ENCODE measurements around the gene SETD3. TPM values are rescaled to one million over a fixed set of nuclear protein-coding genes. Genes with fewer than 3 reads are reported as not detected.
A peak's percentile ranks its signal among the peaks of the same experiment; 100 is the strongest.

Gene SETD3
- total RNA-seq, 1 donor from 2014 or later: 47.7 TPM

GRCh38 chr14:99467336-99468078, 13.2 kb downstream of the SETD3 start:
- DNase-seq (ENCODE audit: low spot score in 2 of 2, unreplicated experiment in 2 of 2): no peak
- Mint-ChIP-seq H3K27ac (peak overlapping the region; percentile 69), H3K4me3 (no peak overlapping the region), H3K36me3 (peaks cover under 1% of the 10 kb centered on the region), H3K9me3 (no peaks in the 10 kb centered on the region), H3K27me3 (ENCODE audit: low read depth) (no peaks in the 10 kb centered on the region), H3K4me1 (peaks cover 8% of the 10 kb centered on the region)
- TF ChIP-seq, protein P1, sequence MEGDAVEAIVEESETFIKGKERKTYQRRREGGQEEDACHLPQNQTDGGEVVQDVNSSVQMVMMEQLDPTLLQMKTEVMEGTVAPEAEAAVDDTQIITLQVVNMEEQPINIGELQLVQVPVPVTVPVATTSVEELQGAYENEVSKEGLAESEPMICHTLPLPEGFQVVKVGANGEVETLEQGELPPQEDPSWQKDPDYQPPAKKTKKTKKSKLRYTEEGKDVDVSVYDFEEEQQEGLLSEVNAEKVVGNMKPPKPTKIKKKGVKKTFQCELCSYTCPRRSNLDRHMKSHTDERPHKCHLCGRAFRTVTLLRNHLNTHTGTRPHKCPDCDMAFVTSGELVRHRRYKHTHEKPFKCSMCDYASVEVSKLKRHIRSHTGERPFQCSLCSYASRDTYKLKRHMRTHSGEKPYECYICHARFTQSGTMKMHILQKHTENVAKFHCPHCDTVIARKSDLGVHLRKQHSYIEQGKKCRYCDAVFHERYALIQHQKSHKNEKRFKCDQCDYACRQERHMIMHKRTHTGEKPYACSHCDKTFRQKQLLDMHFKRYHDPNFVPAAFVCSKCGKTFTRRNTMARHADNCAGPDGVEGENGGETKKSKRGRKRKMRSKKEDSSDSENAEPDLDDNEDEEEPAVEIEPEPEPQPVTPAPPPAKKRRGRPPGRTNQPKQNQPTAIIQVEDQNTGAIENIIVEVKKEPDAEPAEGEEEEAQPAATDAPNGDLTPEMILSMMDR (IDR thresholded peaks at IDR 0.05; ENCODE audit: unreplicated experiment): no peak

DNA sequence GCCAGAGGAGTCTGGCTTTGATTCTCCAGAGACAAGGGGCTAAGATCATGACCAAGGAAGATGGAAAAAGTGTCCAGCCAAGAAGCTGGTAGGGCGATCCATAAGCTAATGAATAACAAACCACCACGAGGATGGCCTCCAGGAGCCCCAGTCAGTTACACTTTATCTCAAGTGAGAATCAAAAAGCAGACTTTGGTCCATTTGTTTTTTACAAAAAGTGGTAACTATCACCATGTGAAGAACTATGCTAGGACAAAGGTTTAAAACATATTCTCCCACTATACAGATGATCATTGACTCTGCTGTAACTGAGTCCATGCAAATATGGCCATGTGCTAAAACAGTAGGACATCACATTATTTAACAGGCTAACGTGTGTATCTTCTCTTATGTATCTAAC, 13.9 kb downstream of the SETD3 start:
- no peak overlapping the region for H3K4me3 Mint-ChIP-seq
- no peak overlapping the region for H3K27ac Mint-ChIP-seq
- H3K27me3 Mint-ChIP-seq (ENCODE audit: low read depth): no peaks in the 10 kb centered on the region
- peaks cover 6% of the 10 kb centered on the region for H3K36me3 Mint-ChIP-seq
- peaks cover 8% of the 10 kb centered on the region for H3K4me1 Mint-ChIP-seq
- no peaks in the 10 kb centered on the region for H3K9me3 Mint-ChIP-seq
- no peak for DNase-seq (ENCODE audit: low spot score in 2 of 2, unreplicated experiment in 2 of 2)
- TF ChIP-seq, protein P1 (IDR thresholded peaks at IDR 0.05; ENCODE audit: unreplicated experiment): no peak

GRCh38 chr14:99465288-99465687, 15.4 kb downstream of the SETD3 start:
- Mint-ChIP-seq H3K36me3 (peaks cover 10% of the 10 kb centered on the region), H3K27ac (no peak overlapping the region), H3K4me3 (no peak overlapping the region), H3K9me3 (no peaks in the 10 kb centered on the region), H3K27me3 (ENCODE audit: low read depth) (no peaks in the 10 kb centered on the region), H3K4me1 (peaks cover 8% of the 10 kb centered on the region)
- TF ChIP-seq, protein P1 (IDR thresholded peaks at IDR 0.05; ENCODE audit: unreplicated experiment): no peak
- no peak for DNase-seq (ENCODE audit: low spot score in 2 of 2, unreplicated experiment in 2 of 2)

- H3K4me1 Mint-ChIP-seq: peaks cover 8% of the 10 kb centered on the region
- no peak overlapping the region for H3K27ac Mint-ChIP-seq
- H3K9me3 Mint-ChIP-seq: no peaks in the 10 kb centered on the region
- no peak overlapping the region for H3K4me3 Mint-ChIP-seq
- H3K27me3 Mint-ChIP-seq (ENCODE audit: low read depth): no peaks in the 10 kb centered on the region
- TF ChIP-seq, protein P1 (IDR thresholded peaks at IDR 0.05; ENCODE audit: unreplicated experiment): no peak
- peaks cover 11% of the 10 kb centered on the region for H3K36me3 Mint-ChIP-seq
- DNase-seq (ENCODE audit: low spot score in 2 of 2, unreplicated experiment in 2 of 2): no peak
Measured at GRCh38 chr14:99463974-99464373, 16.7 kb downstream of the SETD3 start.

DNA sequence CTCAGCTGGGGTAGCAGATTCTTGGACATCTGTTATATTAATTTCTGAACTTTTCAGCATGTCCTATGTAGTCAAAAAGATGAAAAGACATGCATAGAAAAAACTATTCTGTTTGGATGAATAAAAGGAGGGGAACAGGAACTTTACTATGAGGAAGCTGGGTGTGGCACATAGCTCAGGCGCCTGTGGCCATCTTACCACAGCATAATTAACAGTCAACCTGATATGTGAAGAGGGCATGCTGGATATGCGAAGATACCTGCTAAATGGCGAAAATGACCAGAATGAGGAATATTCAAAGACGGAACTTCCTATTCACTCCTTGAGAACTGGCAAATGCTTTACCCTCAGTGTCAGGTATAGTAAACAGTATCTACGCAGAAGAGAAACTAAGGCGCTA, 18.4 kb downstream of the SETD3 start:
- Mint-ChIP-seq H3K27ac (no peak overlapping the region), H3K36me3 (peaks cover 15% of the 10 kb centered on the region), H3K4me3 (no peak overlapping the region), H3K27me3 (ENCODE audit: low read depth) (no peaks in the 10 kb centered on the region), H3K4me1 (peaks cover 3% of the 10 kb centered on the region), H3K9me3 (no peaks in the 10 kb centered on the region)
- TF ChIP-seq, protein P1 (IDR thresholded peaks at IDR 0.05; ENCODE audit: unreplicated experiment): no peak
- no peak for DNase-seq (ENCODE audit: low spot score in 2 of 2, unreplicated experiment in 2 of 2)

Data from mesothelial cell of epicardium (in vitro differentiated cells).